ENCODE data around the gene PLD1.

DNA sequence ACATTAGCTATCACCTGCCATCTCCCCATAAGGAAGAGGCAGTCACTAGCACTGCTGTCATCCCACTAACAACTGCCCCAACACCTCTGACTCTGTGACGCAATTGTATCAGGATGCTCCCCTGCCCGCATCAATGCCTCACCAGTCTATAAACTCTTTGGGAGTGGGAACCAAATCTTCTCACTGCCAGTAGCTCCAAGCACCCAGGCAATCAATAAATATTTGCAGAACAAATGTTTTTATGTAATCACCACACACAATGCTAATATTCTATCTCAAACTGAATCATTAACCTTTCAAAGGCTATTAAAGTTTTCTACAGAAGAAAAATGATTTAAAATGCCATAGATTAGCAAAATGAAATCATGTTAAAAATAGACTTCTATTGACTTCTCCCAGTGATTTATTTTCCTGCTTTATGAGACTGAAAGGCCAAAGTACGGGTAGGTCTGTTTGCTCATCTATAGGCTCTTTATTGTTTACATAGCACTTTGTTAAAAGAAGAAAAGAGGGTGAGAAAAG is 131.3 kb downstream of the PLD1 start:
- TF ChIP-seq CTCF (IDR thresholded peaks at IDR 0.05), result no peak
- TF ChIP-seq POLR2A (IDR thresholded peaks at IDR 0.05), result no peak
- no peak for TF ChIP-seq EP300 (IDR thresholded peaks at IDR 0.05)
